ENCODE results near the gene PTGDR2. TPM values are rescaled to one million over a fixed set of nuclear protein-coding genes. Genes with fewer than 3 reads are reported as not detected.

The PTGDR2 gene
- total RNA-seq, 1 donor from 2014 or later = not detected

GRCh38 chr11:60848714-60849151 lies 7.0 kb downstream of the PTGDR2 start:
- Histone ChIP-seq H3K4me1 (peaks cover 0 to 5% of the 10 kb centered on the region in 2 donors), H3K4me3 (no peak overlapping the region), H3K9me3 (no peaks in the 10 kb centered on the region), H3K27ac (no peak overlapping the region), H3K36me3 (peaks cover 27 to 40% of the 10 kb centered on the region in 2 donors), H3K27me3 (no peaks in the 10 kb centered on the region)
- no peak for DNase-seq (ENCODE audit: low spot score in 2 of 2)
- TF ChIP-seq, protein P1, sequence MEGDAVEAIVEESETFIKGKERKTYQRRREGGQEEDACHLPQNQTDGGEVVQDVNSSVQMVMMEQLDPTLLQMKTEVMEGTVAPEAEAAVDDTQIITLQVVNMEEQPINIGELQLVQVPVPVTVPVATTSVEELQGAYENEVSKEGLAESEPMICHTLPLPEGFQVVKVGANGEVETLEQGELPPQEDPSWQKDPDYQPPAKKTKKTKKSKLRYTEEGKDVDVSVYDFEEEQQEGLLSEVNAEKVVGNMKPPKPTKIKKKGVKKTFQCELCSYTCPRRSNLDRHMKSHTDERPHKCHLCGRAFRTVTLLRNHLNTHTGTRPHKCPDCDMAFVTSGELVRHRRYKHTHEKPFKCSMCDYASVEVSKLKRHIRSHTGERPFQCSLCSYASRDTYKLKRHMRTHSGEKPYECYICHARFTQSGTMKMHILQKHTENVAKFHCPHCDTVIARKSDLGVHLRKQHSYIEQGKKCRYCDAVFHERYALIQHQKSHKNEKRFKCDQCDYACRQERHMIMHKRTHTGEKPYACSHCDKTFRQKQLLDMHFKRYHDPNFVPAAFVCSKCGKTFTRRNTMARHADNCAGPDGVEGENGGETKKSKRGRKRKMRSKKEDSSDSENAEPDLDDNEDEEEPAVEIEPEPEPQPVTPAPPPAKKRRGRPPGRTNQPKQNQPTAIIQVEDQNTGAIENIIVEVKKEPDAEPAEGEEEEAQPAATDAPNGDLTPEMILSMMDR (IDR thresholded peaks at IDR 0.05) = no peak
- intact Hi-C loops (cut with DNase I) = no loop called here

- H3K4me3 ChIP-seq = no peak overlapping the region
- no peak for DNase-seq (ENCODE audit: low spot score in 2 of 2)
- intact Hi-C loops (cut with DNase I) = no loop called here
- peaks cover 27 to 40% of the 10 kb centered on the region in 2 donors for H3K36me3 ChIP-seq
- no peaks in the 10 kb centered on the region for H3K9me3 ChIP-seq
- H3K27ac ChIP-seq = no peak overlapping the region
- peaks cover 6 to 11% of the 10 kb centered on the region in 2 donors for H3K4me1 ChIP-seq
- TF ChIP-seq, protein P1 (IDR thresholded peaks at IDR 0.05) = no peak
- no peaks in the 10 kb centered on the region for H3K27me3 ChIP-seq
These were observed 7.9 kb downstream of the PTGDR2 start for GRCh38 chr11:60847896-60848295.

DNA sequence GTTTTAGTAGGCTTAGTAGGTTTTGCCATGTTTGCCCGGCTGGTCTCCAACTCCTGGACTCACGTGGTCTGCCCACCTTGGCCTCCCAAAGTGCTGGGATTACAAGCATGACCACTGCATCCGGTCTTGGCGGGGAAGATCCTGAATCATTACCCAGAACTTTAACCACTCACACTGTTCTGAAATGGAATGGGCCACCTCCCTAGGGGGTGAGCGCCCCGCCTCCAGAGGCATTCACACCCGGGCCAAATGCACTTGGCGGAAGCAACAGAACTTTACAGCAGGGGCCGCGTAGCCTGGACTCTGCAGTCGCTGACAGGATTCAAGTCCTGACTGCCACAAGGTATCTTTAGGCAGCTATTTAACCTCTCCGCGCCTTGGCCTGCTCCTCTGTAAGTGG lies 8.5 kb downstream of the PTGDR2 start:
- TF ChIP-seq, protein P1 (IDR thresholded peaks at IDR 0.05) = no peak
- no peak for DNase-seq (ENCODE audit: low spot score in 2 of 2)
- peaks cover 27 to 40% of the 10 kb centered on the region in 2 donors for H3K36me3 ChIP-seq
- H3K9me3 ChIP-seq = no peaks in the 10 kb centered on the region
- no peak overlapping the region for H3K4me3 ChIP-seq
- intact Hi-C loops (cut with DNase I) = no loop called here
- no peaks in the 10 kb centered on the region for H3K27me3 ChIP-seq
- peaks cover 12% of the 10 kb centered on the region in 2 donors for H3K4me1 ChIP-seq
- no peak overlapping the region for H3K27ac ChIP-seq

DNA sequence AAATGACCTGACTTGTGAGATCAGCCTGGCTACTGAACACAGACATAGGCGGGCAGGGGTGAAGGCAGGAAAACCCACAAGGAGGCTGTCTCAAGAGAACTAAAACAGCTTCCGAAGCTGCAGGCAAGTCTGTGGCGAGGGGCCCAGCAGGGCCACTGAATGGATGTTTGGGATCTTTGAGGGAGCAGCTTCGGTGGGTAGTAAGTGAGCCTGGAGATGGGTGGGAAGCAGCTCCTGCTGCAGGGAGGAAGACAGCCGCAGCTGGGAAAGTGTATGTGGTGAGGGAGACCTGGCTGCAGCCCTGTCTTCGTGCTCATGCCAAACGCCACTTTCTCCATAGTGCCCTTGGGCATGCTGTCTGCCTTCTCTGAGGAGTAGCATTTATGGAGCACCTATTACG lies 10.4 kb downstream of the PTGDR2 start:
- intact Hi-C loops (cut with DNase I) = no loop called here
- DNase-seq (ENCODE audit: low spot score in 2 of 2) = no peak
- H3K9me3 ChIP-seq = no peaks in the 10 kb centered on the region
- H3K27ac ChIP-seq = no peak overlapping the region
- H3K4me1 ChIP-seq = peaks cover 19 to 24% of the 10 kb centered on the region in 2 donors
- H3K4me3 ChIP-seq = no peak overlapping the region
- H3K36me3 ChIP-seq = peaks cover 17 to 28% of the 10 kb centered on the region in 2 donors
- TF ChIP-seq, protein P1 (IDR thresholded peaks at IDR 0.05) = no peak
- no peaks in the 10 kb centered on the region for H3K27me3 ChIP-seq

DNA sequence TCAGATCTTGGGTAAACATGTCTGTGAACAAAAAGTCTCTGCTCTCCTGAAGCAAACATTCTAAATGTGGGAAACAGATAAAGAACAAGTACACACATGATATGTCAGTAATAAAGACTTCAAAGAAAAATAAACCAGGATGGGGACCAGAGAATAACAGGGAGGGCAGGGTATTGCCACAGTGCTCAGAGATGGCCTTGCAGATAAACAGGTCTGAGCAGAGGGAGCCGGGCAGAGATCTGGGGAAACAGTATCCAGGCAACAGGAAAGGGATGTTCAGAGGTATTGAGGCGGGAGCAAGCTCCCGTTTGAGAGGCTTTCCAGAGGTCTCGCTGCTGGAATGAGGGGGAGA lies 10.9 kb downstream of the PTGDR2 start:
- H3K36me3 ChIP-seq = peaks cover 12 to 23% of the 10 kb centered on the region in 2 donors
- TF ChIP-seq, protein P1 (IDR thresholded peaks at IDR 0.05) = no peak
- intact Hi-C loops (cut with DNase I) = loop anchor here (5.0 kb wide), 1 partner anchor 317 kb away; the partner anchor contains the start of gene VPS37C
- no peaks in the 10 kb centered on the region for H3K27me3 ChIP-seq
- no peak overlapping the region for H3K27ac ChIP-seq
- H3K9me3 ChIP-seq = no peaks in the 10 kb centered on the region
- H3K4me3 ChIP-seq = no peak overlapping the region
- no peak for DNase-seq (ENCODE audit: low spot score in 2 of 2)
- H3K4me1 ChIP-seq = peaks cover 19 to 24% of the 10 kb centered on the region in 2 donors

Data from ascending aorta (tissue), 2 donors.